Epithelial cell of prostate (primary cell): ENCODE results near the gene BTNL9.
"Not testable (repeated sequence)": the region's sequence is repeated elsewhere in the genome, so short reads cannot be mapped to it uniquely, and the experiment has no call there.

Experiments used
- DNase-seq: peaks from one replicate; pipeline ENCODE4 v3.0.0-alpha.2; 2011; ENCODE audit warnings: low read depth, low spot score
- H3K27ac ChIP-seq: fragments of 450-650 bp; 2 replicates; pipeline ENCODE4 v1.5.1; 2017; ENCODE audit warnings: mild to moderate bottlenecking

BTNL9 gene

DNA sequence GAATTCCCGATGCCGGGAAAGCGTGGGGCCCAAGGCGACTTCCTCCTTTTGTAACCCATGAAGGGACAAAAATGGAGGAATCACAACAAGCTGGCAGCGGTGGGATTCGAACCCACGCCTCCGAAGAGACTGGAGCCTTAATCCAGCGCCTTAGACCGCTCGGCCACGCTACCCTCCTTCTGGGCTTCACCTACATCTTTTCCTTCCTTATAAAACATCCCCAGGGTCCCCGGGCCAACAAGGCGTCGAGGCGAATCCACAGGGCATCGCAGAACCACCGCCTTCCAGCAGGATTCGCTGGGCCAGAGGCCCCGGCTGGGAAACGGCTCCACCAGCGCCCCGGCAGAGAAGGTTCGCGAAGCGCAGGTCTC, 57.3 kb downstream of the BTNL9 start:
- not testable (repeated sequence) for H3K27ac ChIP-seq, DNase-seq

DNA sequence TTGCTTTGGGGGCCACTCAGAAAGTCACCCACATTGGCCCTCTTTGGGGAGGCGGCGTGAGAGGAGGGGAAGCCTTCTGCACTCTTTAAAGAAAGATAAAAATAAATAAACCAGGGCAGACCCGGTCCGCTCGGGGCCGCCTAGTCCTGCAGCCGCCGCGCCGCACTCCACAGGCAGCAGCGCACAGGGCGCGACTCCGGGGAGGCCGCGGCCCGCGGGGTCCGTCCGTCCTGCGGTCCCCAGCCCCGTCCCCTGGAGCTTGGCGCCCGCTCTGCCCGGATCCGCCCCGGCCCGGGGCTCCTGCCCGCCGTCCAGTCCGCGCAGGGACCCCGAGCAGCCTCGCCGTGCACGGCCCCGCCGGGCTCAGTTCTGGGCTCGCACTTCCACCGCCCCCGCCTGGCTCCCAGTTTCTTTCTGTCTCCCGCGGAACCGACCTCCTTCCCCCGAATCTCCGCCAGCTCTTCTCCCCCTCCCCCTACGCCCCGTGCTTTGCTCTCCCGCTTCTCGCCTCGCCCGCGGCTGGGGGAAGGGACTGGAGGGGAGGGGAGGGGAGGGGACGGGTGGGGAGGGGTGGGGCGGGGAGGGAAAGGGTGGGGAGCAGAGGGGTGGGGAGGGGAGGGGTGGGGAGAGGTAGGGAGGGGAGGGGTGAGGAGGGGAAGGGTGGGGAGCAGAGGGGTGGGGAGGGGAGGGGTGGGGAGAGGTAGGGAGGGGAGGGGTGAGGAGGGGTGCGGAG, 57.9 kb downstream of the BTNL9 start:
- DNase-seq, H3K27ac ChIP-seq: not testable (repeated sequence)

DNA sequence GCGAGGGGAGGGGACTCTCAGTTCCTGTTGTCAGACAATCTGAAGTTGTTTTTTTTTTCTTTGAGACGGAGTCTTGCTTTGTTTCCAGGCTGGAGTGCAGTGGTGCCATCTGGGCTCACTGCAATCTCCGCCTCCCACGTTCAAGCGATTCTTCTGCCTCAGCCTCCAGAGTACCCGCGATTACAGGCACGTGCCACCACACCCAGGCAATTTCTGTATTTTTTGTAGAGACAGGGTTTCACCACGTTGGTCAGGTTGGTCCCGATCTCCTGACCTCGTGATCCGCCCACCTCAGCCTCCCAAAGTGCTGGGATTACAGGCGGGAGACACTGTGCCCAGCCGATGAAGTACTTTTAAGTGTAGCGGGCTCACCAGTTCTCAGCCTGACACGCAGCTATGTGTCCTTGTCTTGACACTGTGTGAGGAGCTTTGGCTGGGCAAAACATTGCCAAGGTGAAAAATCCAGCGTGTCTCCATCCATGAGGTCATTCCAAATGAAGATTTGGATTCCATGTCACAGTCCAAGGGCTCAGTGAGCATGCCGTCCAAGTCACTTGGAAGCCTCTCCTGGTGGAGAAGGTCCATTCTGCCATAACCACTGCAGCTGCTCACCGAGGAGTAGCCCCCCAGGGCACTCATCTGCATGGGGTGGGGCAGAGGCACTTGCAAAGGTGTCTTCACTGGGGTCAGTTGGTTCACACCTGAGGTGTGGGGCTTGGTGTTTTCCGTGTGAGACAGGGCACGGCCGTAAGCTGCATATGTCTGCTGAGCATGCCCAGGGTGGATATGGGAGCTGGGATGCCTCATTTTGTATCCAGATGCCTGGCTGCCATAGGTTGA, 58.9 kb downstream of the BTNL9 start:
- no peak overlapping the region for H3K27ac ChIP-seq
- DNase-seq, result no peak

DNA sequence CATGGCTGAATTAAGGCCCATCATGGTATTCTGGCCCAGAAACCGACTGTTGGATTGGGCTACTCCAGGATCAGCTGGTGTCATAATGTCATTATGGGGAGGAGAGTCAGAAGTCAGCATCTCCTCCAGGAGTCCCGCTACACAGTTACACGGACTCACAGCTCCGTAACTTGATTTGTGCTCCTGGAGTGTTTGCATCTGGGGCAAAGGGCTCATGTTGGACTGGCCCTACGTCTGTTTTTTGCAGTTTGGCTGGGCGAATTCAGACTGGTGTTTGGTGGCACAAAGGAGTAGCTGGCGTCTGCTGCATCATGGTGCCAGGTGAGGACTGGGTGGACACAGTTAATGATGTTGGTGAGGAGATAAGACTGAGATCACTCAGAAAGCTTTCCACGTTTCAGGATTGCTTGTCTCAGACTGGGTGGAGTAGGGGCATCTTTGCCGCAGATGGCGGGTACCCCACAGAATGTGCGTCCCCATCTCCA, 59.6 kb downstream of the BTNL9 start:
- H3K27ac ChIP-seq, result no peak overlapping the region
- DNase-seq, result no peak

DNA sequence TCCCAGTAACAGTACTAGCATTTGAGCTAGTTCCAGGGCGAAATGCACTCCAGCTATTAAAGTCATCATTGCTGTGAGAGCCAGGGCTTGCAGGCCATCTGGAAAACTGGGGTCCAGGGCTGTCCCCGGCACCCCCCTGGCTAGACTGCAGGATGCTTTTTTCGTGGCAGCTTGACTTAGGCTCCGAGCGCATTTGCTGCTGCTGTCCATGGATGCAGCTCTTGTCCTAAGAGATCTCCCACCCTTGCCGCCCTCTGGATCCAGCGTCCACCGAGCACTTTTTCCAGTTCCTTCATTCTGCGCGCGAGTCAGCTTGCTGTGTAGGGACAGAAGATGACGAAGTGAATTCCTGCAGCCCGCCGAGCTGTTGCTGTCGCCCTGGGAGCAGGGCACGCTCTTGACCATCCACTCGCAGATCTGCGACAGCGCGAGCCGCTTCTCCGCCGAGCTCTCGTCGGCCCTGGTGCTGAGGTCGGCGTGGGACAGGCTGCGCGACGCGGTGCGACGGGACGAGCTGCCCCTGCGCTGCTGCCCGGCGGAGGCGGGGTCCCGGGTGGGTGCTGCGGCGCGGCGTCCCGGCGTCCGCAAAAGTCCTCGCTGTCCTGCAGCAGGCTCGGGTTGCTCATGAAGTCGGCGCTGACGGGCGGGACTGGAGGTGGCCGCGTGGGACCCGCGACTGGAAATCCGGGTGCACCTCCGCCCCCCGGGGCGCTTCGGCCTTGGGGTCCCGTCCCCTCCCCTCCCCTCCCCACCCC, 60.2 kb downstream of the BTNL9 start:
- no peak for DNase-seq
- H3K27ac ChIP-seq, result no peak overlapping the region

DNA sequence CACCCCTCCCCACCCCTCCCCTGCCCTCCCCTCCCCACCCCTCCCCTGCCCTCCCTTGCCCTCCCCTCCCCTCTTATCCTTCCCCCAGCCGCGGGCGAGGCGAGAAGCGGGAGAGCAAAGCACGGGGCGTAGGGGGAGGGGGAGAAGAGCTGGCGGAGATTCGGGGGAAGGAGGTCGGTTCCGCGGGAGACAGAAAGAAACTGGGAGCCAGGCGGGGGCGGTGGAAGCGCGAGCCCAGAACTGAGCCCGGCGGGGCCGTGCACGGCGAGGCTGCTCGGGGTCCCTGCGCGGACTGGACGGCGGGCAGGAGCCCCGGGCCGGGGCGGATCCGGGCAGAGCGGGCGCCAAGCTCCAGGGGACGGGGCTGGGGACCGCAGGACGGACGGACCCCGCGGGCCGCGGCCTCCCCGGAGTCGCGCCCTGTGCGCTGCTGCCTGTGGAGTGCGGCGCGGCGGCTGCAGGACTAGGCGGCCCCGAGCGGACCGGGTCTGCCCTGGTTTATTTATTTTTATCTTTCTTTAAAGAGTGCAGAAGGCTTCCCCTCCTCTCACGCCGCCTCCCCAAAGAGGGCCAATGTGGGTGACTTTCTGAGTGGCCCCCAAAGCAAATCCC, 61.1 kb downstream of the BTNL9 start:
- H3K27ac ChIP-seq, DNase-seq: not testable (repeated sequence)

DNA sequence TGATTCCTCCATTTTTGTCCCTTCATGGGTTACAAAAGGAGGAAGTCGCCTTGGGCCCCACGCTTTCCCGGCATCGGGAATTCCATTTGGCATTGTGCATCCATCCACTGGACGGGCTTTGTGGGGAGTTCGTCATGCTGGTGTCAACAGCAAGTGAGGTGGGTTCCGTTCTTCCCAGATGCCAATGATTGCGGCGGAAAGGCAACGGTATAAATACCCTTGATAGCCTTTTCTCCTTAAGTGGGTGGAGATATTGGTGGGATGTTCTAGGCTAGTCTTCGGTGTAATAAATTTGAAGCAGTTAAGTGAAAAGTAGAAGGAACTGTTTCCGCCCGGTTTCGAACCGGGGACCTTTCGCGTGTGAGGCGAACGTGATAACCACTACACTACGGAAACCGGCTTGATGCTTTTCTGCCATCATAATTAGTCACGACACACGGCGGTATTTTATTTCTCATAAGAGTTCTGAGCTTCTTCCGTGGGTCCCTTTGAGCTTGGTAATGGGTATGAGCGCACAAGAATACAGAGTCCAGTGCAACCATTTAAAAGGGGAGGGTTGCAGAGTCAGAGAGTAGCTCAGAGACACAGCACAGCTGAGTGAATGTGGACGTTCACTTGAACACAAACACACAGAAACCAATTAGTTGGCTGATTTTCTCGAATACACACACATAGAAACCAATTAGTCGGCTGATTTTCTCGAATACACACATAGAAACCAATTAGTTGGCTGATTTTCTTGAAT, 62.0 kb downstream of the BTNL9 start:
- DNase-seq, H3K27ac ChIP-seq: not testable (repeated sequence)

DNA sequence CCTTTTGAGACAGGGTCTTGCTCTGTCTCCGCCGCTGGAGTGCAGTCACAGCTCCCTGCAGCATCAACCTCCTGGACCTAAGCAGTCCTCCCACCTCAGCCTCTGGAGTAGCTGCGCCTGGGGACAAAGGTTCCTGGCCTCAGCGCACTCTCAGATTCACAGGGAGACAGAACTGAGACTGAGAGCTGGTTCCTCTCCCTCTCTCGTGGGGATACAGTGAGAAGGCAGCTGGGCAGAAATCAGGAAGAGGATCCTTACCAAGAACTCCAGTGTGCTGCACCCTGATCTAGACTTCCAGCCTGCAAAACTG, 64.1 kb downstream of the BTNL9 start:
- H3K27ac ChIP-seq, DNase-seq: not testable (repeated sequence)

DNA sequence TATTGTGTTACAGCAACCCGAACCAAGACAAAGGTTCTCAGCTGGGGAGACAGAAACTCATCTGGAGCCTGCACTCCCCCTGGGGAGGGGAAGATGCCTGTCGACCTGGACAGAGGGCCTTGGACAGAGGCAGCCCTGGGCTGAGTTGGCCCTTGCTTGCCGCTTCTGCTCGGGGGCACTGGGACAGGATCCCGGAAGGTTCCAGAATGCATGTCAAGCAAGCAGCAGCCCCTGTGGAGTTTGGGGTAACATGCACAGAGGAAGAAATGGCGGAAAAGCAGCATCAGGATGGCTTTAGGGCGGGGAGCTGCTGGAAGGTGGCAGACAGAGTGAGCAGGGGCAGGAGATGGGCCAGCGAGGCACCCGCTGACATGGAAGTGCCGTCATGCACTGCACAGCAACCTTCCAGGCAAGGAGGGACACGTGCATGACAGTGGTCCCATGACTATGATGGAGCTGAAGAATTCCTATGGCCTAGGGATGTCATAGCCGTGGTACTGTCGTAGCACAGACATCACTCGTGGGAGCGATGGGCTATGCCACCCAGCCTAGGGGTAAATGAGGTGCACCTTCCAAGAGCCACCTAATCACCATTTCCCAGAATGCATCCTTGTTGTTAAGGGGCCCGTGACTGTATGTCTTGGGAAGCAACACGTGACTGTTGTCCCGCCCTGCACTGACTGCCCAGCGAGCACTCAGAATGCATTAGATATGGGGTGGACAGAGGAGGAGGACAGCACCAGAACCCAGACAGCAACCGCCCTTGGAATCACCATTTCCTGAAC, 64.7 kb downstream of the BTNL9 start:
- DNase-seq, H3K27ac ChIP-seq: not testable (repeated sequence)

DNA sequence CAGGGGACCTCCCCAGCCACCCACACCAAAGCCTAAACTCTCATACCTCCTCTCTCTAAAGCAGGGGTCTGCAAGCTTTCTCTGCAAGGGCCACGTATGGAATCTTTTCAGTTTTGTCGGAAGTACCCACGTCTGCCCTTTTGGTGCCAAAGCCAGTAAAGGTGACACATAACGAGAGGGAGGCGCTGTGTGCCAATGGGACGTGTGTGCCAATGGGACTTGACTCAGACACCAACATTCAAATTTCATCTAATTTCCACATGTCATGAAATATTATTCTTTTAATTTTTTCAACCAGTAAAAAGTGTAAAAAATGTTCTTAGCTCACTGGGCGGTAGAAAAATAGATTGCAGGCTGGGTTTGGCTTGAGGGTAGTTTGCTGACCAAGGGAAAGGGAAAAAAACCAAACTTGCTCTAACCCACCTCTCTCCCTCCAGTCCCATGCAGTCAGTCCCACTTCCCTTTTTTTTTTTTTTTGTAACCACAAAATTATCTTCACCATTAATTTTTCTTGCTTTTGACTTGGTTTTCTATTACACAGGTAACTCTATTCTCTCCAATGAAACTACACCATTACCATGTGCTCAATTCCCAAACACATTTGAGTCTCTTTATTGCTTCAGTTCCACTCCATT, 65.4 kb downstream of the BTNL9 start:
- no peak for DNase-seq

DNA sequence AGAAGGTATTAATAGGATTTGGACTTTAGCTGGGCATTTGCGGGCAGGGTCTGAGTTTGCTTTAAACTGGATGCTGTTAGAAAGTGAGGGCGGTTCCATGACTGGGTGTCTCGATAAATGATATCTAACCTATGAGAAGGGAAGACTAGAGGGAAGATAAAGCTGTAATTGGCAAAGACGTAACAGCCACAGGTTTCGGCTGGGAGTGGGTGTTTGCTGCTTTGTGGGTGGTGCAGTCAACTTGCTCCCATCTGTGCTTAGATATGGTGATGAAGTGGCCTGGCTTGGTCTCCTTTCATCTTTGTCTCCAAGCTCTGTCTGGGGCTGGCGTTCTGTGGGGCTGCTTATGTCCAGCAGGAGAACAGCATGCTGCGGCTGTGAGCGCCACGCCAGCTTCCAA, 67.6 kb downstream of the BTNL9 start:
- no peak for DNase-seq
- no peak overlapping the region for H3K27ac ChIP-seq

More for the DNA sequence above, 65.4 kb downstream of the BTNL9 start:
- H3K27ac ChIP-seq, result no peak overlapping the region

DNA sequence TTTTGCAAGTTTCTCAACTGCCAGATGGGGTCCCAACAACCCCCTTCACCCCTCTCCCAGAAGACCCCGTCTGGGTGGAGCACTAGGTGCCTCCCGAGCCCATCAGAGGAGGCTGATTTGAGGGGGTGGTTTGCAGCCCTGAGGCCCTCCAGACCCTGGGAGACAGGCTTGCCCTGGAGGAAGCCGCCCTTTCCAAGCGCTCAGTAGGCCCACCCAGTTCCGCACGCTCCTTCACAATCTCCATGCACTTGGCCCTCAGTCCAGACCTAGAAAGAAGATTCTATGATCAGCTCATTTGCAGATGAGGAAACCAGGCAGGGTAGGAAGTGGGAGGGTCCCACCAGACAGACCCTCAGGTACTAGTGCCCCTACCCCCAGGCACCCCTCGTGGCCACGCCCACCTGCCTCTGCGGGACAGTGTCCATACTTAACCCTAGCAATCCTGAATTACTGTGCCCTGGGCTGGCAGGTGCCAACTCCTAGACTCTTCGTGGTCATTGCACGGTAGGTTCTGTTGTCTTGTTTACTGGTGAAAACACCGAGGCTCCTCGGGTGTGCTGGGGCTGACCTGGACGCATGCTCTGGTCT, 68.6 kb downstream of the BTNL9 start:
- no peak overlapping the region for H3K27ac ChIP-seq
- no peak for DNase-seq

DNA sequence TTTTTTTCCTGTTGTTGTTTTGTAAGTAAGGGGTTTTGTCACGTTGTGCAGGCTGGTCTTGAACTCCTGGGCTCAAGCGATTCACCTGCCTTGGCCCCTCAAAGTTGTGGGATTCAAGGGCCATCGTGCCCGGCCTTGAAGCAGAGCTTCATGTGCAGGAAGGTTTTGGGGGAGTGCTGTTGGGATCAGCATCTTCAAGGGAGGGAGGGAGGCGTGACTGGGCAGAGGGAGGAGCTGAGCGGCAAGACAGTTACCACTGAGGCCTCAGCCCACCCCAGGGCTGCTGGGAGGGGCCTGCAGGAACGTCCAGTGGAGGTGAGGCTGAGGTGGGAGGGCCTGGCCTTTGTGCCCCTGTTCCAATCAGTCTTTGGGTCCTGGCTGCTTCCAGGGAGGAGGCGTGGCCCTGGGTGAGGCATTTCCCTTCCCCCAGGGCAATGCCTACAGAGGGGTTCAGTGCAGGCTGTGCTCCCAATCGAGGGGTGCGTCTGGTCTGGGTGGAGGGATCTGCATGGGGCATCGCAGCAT, 69.5 kb downstream of the BTNL9 start:
- H3K27ac ChIP-seq, result no peak overlapping the region
- DNase-seq, result no peak

DNA sequence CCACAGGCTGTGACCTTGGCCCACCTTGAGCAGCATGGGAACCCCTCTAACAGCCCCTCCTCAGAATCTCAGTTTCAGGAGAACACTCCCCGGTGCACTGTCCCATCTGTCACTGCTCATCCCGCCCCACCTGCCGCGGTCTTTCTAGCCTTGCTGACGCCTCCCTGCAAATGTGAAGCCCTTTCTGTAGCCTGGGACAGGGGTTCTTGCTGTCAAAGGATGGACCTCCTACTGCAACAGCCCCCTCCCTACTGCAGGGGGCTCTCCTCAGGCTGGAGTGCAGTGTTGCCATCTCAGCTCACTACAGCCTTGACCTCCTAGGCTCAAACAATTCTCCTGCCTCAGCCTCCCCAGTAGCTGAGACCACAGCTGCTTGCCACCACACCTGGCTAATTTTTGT, 70.9 kb downstream of the BTNL9 start:
- DNase-seq, result no peak
- no peak overlapping the region for H3K27ac ChIP-seq
